ENCODE measurements around the gene AGER.

DNA sequence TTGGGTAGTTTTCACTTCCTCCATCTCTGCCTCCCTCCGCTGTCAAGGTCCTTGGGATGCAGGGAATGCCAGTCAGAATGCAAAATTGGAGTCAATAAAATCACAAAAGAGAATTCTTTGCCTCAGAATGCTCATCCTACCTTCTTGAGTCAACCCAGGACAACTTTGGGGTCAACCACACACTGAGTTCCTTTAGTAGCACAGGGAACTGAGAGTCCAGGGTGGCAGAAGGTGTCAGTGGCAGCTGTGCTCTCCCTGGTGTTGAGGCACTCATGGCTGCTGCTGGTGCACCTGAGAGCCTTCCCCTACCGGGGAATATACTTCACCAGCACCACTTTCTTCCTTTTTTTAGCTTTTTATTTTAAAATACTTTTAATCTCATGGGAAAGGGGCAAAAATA is 40.6 kb upstream of the AGER start:
- TF ChIP-seq, protein P1, sequence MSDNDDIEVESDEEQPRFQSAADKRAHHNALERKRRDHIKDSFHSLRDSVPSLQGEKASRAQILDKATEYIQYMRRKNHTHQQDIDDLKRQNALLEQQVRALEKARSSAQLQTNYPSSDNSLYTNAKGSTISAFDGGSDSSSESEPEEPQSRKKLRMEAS (IDR thresholded peaks at IDR 0.05), result no peak
- TF ChIP-seq, protein P2, sequence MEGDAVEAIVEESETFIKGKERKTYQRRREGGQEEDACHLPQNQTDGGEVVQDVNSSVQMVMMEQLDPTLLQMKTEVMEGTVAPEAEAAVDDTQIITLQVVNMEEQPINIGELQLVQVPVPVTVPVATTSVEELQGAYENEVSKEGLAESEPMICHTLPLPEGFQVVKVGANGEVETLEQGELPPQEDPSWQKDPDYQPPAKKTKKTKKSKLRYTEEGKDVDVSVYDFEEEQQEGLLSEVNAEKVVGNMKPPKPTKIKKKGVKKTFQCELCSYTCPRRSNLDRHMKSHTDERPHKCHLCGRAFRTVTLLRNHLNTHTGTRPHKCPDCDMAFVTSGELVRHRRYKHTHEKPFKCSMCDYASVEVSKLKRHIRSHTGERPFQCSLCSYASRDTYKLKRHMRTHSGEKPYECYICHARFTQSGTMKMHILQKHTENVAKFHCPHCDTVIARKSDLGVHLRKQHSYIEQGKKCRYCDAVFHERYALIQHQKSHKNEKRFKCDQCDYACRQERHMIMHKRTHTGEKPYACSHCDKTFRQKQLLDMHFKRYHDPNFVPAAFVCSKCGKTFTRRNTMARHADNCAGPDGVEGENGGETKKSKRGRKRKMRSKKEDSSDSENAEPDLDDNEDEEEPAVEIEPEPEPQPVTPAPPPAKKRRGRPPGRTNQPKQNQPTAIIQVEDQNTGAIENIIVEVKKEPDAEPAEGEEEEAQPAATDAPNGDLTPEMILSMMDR (IDR thresholded peaks at IDR 0.05), result no peak
- TF ChIP-seq PHF8 (IDR thresholded peaks at IDR 0.05; ENCODE audit: borderline replicate concordance, low read depth), result no peak
- no peak for TF ChIP-seq POLR2A (IDR thresholded peaks at IDR 0.05; ENCODE audit: low read length)
- TF ChIP-seq RCOR1 (IDR thresholded peaks at IDR 0.05; ENCODE audit: low read depth, low read length), result no peak
- no peak for TF ChIP-seq SMC3 (IDR thresholded peaks at IDR 0.05)
- no peak for TF ChIP-seq TFCP2L1 (CRISPR knock-in tag; IDR thresholded peaks at IDR 0.05)
- no peak for TF ChIP-seq JUN (IDR thresholded peaks at IDR 0.05)

Data from A549 (cell line).